ENCODE measurements around the gene JTB.

The JTB gene

GRCh38 chr1:153928791-153929341 lies 48.6 kb downstream of the JTB start:
- H3K4me1 Mint-ChIP-seq (ENCODE audit: low read depth): peaks cover 3% of the 10 kb centered on the region
- no peak overlapping the region for H3K4me3 Mint-ChIP-seq
- H3K9me3 Mint-ChIP-seq: no peaks in the 10 kb centered on the region
- no peak for DNase-seq (ENCODE audit: low spot score)
- no peaks in the 10 kb centered on the region for H3K27me3 Mint-ChIP-seq (ENCODE audit: low read depth)
- H3K36me3 Mint-ChIP-seq (ENCODE audit: low read depth): peaks cover 28% of the 10 kb centered on the region
- peak overlapping the region; percentile 38 for H3K27ac Mint-ChIP-seq

GRCh38 chr1:153928245-153928644 lies 49.2 kb downstream of the JTB start:
- H3K27ac Mint-ChIP-seq: peak overlapping the region; percentile 46
- H3K9me3 Mint-ChIP-seq: no peaks in the 10 kb centered on the region
- peaks cover 6% of the 10 kb centered on the region for H3K4me1 Mint-ChIP-seq (ENCODE audit: low read depth)
- no peaks in the 10 kb centered on the region for H3K27me3 Mint-ChIP-seq (ENCODE audit: low read depth)
- DNase-seq (ENCODE audit: low spot score): no peak
- no peak overlapping the region for H3K4me3 Mint-ChIP-seq
- H3K36me3 Mint-ChIP-seq (ENCODE audit: low read depth): peaks cover 28% of the 10 kb centered on the region

GRCh38 chr1:153926405-153926804 lies 51.1 kb downstream of the JTB start:
- Mint-ChIP-seq H3K9me3 (no peaks in the 10 kb centered on the region), H3K4me3 (no peak overlapping the region), H3K36me3 (ENCODE audit: low read depth) (peaks cover 26% of the 10 kb centered on the region), H3K27ac (no peak overlapping the region), H3K4me1 (ENCODE audit: low read depth) (peaks cover 10% of the 10 kb centered on the region), H3K27me3 (ENCODE audit: low read depth) (no peaks in the 10 kb centered on the region)
- DNase-seq (ENCODE audit: low spot score): no peak
